Heart right ventricle (tissue), 16 donors: ENCODE measurements around the gene DLG5. TPM values are rescaled to one million over a fixed set of nuclear protein-coding genes. Genes with fewer than 3 reads are reported as not detected.
A peak's percentile ranks its signal among the peaks of the same experiment; 100 is the strongest.

ENCODE experiments used
- ATAC-seq, 8 donors: fragments of 200-7000 bp; cut with Tn5 transposase; one replicate each; pipeline ENCODE4 v1.9.1; 2020; ENCODE audit warnings: mild to moderate bottlenecking in 8 of 8, moderate library complexity in 8 of 8, moderate number of reproducible peaks in 1 of 8
- DNase-seq, 2 donors: peaks; one replicate each; pipeline ENCODE4 v3.0.0-alpha.2; 2020
- H3K27ac ChIP-seq, 10 donors: fragments of 200-600 bp; sonication (generic) in 2 of 10; one replicate each; pipeline versions ENCODE4 v1.5.0 to v1.8.0; 2020 to 2022; ENCODE audit warnings: mild to moderate bottlenecking in 3 of 10
- H3K27me3 ChIP-seq, 7 donors: fragments of 200-600 bp; one replicate each; pipeline ENCODE4 v1.8.0; 2021 to 2022; ENCODE audit warnings: mild to moderate bottlenecking in 2 of 7
- H3K36me3 ChIP-seq, 9 donors: fragments of 200-600 bp; sonication (generic) in 1 of 9; one replicate each; pipeline versions ENCODE4 v1.5.0 to v1.8.0; 2020 to 2022; ENCODE audit warnings: mild to moderate bottlenecking in 2 of 9
- H3K4me1 ChIP-seq, 9 donors: fragments of 200-600 bp; sonication (generic) in 1 of 9; one replicate each; pipeline versions ENCODE4 v1.5.0 to v1.8.0; 2020 to 2022; ENCODE audit warnings: mild to moderate bottlenecking in 4 of 9
- H3K4me3 ChIP-seq, 10 donors: fragments of 200-600 bp; sonication (generic) in 2 of 10; one replicate each; pipeline versions ENCODE4 v1.5.0 to v1.8.0; 2020 to 2022; ENCODE audit warnings: mild to moderate bottlenecking in 7 of 10, moderate library complexity in 2 of 10
- H3K9me3 ChIP-seq, 11 donors: fragments of 200-600 bp in 10 of 11; sonication (generic) in 2 of 11; one replicate each; pipeline versions ENCODE4 v1.5.0 to v1.8.0; 2013 to 2022; ENCODE audit warnings: mild to moderate bottlenecking in 2 of 11, control low read depth in 1 of 11, moderate library complexity in 1 of 11
- WGBS, 2 donors: extraction: QIAGEN DNeasy Blood & Tissue Kit; methylation state at CpG; one replicate each; pipeline ENCODE4 v1.1.7; 2013; ENCODE audit warnings: inconsistent platforms in 1 of 2; 5-methylcytosine and 5-hydroxymethylcytosine counted together
- intact Hi-C, 10 donors: fragments of 100-400 bp; cut with DNase I; formaldehyde crosslinking; loops; one replicate each; pipeline versions ENCODE4 v1.11.1 to v1.14.2; 2022
- polyA plus RNA-seq, 2 donors: library from polyadenylated mRNA; stranded (reverse); fragments of 200-250 nt; gene quantifications; one replicate each; pipeline ENCODE4 v1.2.3, GENCODE V29; 2013
- total RNA-seq, 10 donors: library from RNA; stranded (reverse); fragmentation: NEBNext Ultra II Directional in 3 of 10; extraction: Animal tissue kit (Norgen Biotek cat#: 25700) in 3 of 10; gene quantifications; one replicate each; pipeline versions ENCODE4 v1.2.1 to v1.2.4, GENCODE V29; 2021 to 2023
- TF ChIP-seq, protein P1 (sequence below), 9 donors: fragments of 200-600 bp; sonication (generic) in 2 of 9; IDR thresholded peaks; one replicate each; pipeline versions ENCODE4 v1.5.0 to v1.8.0; 2021 to 2022; ENCODE audit warnings: antibody characterized with exemption in 9 of 9, mild to moderate bottlenecking in 5 of 9, moderate library complexity in 1 of 9
- donor health status: Arrhythmogenic right ventricular cardiomyopathy.
- donor health status: ischemic (EF 13 %, LVEDD 7.1; RV severe dilation, severe dysfunction).
- donor health status: healthy with polysubstance abuse.
- donor health status: DM: no; HTN: yes; CAD: no.
- donor health status: DM: no; HTN: no; CAD: no.
- donor health status: ischemic (EF 25% LVEDD 6.9; RV normal size, moderate dysfunction).
- donor health status: ischemic (EF 25% LVEDD 5.7; RV mildly dilated, moderate dysfunction).
- donor health status: healthy.
- donor health status: DM: yes; HTN: yes; CAD: no.
- donor health status: Ischemic cardiomyopathy.
- donor health status: ischemic (EF 35%, LVEDD 5.7; RV mildly dilated, moderate dysfunction).
- donor health status: nonischemic (EF 11% LVEDD 7.7; RV severe dilation, severe dysfunction).
- donor health status: DM: yes; HTN: yes; CAD: no.
- donor health status: PGD.
- donor health status: ischemic (EF 29% LVEDD 5.4; RV normal size, mild dysfunction).
- donor health status: nonischemic (EF 23%, LVEDD 6.1; RV moderate dilation, normal function).

The DLG5 gene
- total and polyA plus RNA-seq, 12 donors: 5.0 to 14.1 (median 10.8) TPM

DNA sequence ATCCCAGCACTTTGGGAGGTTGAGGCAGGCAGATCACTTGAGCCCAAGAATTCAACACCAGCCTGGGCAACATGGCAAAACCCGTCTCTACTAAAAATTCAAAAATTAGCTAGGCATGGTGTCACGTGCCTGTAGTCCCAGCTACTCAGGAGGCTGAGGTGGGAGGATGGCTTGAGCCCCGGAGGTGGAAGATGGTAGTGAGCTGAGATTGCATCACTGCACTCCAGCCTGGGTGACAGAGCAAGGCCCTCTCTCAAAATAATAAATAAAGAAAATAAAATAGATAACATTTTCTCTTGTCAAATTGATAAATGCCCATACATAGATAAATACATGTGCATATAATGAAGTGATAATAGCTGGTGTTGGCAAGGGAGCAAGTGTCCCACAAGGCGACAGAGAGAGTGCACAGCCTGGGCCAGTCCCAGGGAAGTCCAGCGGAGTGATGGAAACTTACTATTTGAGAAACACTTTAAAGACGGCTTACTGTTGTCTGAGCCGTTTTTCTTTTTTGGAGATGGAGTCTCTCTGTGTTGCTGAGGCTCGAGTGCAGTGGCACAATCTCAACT, 33.4 kb upstream of the DLG5 start:
- WGBS, 2 donors: 87 to 91% methylated on average over 8 of the region's 8 CpGs
- TF ChIP-seq, protein P1, sequence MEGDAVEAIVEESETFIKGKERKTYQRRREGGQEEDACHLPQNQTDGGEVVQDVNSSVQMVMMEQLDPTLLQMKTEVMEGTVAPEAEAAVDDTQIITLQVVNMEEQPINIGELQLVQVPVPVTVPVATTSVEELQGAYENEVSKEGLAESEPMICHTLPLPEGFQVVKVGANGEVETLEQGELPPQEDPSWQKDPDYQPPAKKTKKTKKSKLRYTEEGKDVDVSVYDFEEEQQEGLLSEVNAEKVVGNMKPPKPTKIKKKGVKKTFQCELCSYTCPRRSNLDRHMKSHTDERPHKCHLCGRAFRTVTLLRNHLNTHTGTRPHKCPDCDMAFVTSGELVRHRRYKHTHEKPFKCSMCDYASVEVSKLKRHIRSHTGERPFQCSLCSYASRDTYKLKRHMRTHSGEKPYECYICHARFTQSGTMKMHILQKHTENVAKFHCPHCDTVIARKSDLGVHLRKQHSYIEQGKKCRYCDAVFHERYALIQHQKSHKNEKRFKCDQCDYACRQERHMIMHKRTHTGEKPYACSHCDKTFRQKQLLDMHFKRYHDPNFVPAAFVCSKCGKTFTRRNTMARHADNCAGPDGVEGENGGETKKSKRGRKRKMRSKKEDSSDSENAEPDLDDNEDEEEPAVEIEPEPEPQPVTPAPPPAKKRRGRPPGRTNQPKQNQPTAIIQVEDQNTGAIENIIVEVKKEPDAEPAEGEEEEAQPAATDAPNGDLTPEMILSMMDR (IDR thresholded peaks at IDR 0.05): no peak
- no peak overlapping the region for H3K27ac ChIP-seq
- ATAC-seq: no peak
- no peaks in the 10 kb centered on the region for H3K9me3 ChIP-seq
- H3K27me3 ChIP-seq: no peaks in the 10 kb centered on the region
- DNase-seq: no peak
- H3K4me3 ChIP-seq: no peak overlapping the region
- intact Hi-C loops: no loop called here
- no peaks in the 10 kb centered on the region for H3K4me1 ChIP-seq
- H3K36me3 ChIP-seq: no peaks in the 10 kb centered on the region

DNA sequence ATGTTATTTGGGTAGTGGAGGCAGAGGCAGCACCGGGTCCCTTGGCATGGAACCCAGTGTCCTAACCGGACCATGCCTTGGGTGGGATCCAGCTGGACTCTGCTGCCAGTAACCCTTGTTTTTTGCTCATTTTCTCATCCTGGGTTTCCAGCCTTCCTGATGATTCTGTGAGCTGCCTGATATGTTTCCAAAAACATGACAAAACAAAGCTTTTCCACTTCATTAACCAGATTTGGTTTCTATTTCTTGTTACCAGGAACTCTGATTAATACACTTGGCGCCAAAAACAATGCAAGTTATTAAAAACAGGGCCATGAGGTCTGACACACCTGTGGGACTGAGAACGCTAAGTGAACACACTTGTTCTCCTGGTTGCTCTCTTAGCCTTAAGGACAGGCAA, 32.8 kb upstream of the DLG5 start:
- Histone ChIP-seq H3K4me3 (no peak overlapping the region), H3K4me1 (no peaks in the 10 kb centered on the region)
- TF ChIP-seq, protein P1 (IDR thresholded peaks at IDR 0.05): no peak

DNA sequence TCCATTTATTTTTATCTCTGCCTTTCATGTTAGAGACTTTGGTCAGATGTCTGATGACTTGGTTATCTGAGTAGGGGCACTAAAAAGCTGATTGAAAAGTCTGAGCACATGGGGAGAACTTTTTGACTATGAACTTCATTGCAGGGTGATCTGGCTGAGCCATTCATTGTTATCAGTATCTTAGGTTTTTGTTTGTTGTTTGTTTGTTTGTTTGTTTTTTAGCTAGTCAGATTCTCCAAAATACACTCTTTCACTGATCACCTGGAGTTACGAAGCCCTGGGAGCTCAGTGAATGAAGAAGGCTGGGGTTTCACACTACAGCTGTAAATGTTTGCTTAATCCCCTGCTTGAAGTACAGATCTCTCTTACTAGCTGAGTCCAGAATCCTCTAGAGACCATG, 28.6 kb upstream of the DLG5 start:
- intact Hi-C loops: no loop called here
- H3K9me3 ChIP-seq: peaks cover 0 to 36% (median 17%) of the 10 kb centered on the region in 11 donors
- whole genome bisulfite sequencing, 2 donors: 74 to 82% methylated on average over 1 of the region's 1 CpG
- H3K36me3 ChIP-seq: no peaks in the 10 kb centered on the region
- no peak for ATAC-seq
- H3K4me1 ChIP-seq: no peaks in the 10 kb centered on the region
- TF ChIP-seq, protein P1 (IDR thresholded peaks at IDR 0.05): no peak
- no peak for DNase-seq
- H3K4me3 ChIP-seq: no peak overlapping the region
- no peaks in the 10 kb centered on the region for H3K27me3 ChIP-seq
- no peak overlapping the region for H3K27ac ChIP-seq

More for the DNA sequence above, 32.8 kb upstream of the DLG5 start:
- Histone ChIP-seq H3K36me3 (no peaks in the 10 kb centered on the region), H3K9me3 (no peaks in the 10 kb centered on the region), H3K27ac (no peak overlapping the region), H3K27me3 (no peaks in the 10 kb centered on the region)
- DNase-seq (no peak), ATAC-seq (no peak)
- intact Hi-C loops: no loop called here
- WGBS, 2 donors: 58 to 63% methylated on average over 4 of the region's 4 CpGs

DNA sequence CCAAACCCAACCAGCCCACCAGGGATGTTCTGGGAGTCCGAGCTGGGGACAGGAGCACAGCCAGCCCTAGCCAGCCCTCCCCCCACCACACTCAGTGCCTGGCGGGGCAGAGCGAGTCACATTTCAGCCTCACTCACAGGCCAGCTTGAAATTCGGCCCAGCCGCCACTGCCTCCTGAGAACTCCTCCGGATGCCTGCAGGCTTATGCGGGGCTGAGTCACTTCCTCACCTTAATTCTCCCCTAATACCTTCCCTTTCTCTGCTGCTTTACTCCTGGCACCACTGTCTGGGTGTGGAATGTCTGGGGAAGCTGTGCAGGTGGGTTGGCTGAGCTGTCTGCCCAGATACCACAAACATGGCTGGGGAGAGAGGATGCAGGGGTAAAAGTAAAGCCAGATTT, 22.6 kb upstream of the DLG5 start:
- TF ChIP-seq, protein P1 (IDR thresholded peaks at IDR 0.05): no peak
- 44 to 48% methylated on average over 7 of the region's 7 CpGs for WGBS, 2 donors
- intact Hi-C loops: no loop called here
- Histone ChIP-seq H3K36me3 (no peaks in the 10 kb centered on the region), H3K27ac (no peak overlapping the region), H3K4me3 (no peak overlapping the region), H3K9me3 (peaks cover 0 to 38% (median 17%) of the 10 kb centered on the region in 11 donors), H3K4me1 (no peaks in the 10 kb centered on the region), H3K27me3 (no peaks in the 10 kb centered on the region)
- ATAC-seq: peak in 3 of 8 donors; percentile 17 to 34 (median 31)
- no peak for DNase-seq
